Stomach (tissue), 4 donors: ENCODE measurements around the gene GADD45A.

Source experiments
- POLR2A ChIP-seq, 4 donors: fragments of 450-650 bp; IDR thresholded peaks; one replicate each; pipeline ENCODE4 v1.6.1; 2016; ENCODE audit warnings: antibody characterized with exemption in 4 of 4, control low read depth in 2 of 4, mild to moderate bottlenecking in 1 of 4, moderate library complexity in 1 of 4
- TF ChIP-seq, protein P1 (sequence below), 7 experiments: fragments of 450-650 bp in 4 of 7; fragments of 200-600 bp in 3 of 7; sonication (generic) in 3 of 7; IDR thresholded peaks; one replicate each; pipeline ENCODE4 v1.5.1; 2016 to 2019; ENCODE audit warnings: antibody characterized with exemption in 7 of 7, control low read depth in 2 of 7, mild to moderate bottlenecking in 1 of 7

DNA sequence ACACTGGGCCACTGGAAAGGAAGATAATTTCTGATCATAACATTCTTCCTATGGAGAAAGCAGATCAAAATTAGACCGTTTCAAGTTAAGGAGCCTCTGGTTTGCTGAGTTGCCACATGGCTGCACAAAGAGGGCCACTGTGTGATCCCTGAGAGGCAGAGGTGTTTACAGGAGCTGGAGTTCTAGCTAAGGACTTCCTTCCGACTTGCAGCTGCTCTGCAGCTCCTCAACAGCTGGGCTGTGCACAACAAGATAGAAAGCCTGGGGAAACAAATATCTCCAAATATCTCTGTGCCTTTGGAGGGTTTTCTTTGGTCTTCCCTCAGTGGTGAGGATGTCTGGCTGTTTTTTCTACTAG, 26.8 kb downstream of the GADD45A start:
- TF ChIP-seq, protein P1, sequence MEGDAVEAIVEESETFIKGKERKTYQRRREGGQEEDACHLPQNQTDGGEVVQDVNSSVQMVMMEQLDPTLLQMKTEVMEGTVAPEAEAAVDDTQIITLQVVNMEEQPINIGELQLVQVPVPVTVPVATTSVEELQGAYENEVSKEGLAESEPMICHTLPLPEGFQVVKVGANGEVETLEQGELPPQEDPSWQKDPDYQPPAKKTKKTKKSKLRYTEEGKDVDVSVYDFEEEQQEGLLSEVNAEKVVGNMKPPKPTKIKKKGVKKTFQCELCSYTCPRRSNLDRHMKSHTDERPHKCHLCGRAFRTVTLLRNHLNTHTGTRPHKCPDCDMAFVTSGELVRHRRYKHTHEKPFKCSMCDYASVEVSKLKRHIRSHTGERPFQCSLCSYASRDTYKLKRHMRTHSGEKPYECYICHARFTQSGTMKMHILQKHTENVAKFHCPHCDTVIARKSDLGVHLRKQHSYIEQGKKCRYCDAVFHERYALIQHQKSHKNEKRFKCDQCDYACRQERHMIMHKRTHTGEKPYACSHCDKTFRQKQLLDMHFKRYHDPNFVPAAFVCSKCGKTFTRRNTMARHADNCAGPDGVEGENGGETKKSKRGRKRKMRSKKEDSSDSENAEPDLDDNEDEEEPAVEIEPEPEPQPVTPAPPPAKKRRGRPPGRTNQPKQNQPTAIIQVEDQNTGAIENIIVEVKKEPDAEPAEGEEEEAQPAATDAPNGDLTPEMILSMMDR (IDR thresholded peaks at IDR 0.05): no peak
- TF ChIP-seq POLR2A (IDR thresholded peaks at IDR 0.05): no peak
